GM21381 (cell line): Measurements from ENCODE around the gene TNFSF8.

ENCODE experiments used
- ATAC-seq: cut with Tn5 transposase; IDR thresholded peaks from one replicate; pipeline ENCODE4 v1.9.1; 2021; ENCODE audit warnings: mild to moderate bottlenecking, moderate library complexity; ENCODE audit not compliant: unreplicated experiment

Gene TNFSF8

GRCh38 chr9:114878879-114879564 lies 51.4 kb downstream of the TNFSF8 start:
- ATAC-seq: no peak

- ATAC-seq: no peak
Measured at GRCh38 chr9:114869845-114870244, 60.5 kb downstream of the TNFSF8 start.

- ATAC-seq: no peak
Measured at GRCh38 chr9:114869378-114869777, 61.0 kb downstream of the TNFSF8 start.

GRCh38 chr9:114867327-114867726 lies 63.1 kb downstream of the TNFSF8 start:
- ATAC-seq: no peak

- ATAC-seq: no peak
Measured at GRCh38 chr9:114864471-114864870, 65.9 kb downstream of the TNFSF8 start.

GRCh38 chr9:114861922-114862605 lies 68.3 kb downstream of the TNFSF8 start:
- ATAC-seq: no peak

DNA sequence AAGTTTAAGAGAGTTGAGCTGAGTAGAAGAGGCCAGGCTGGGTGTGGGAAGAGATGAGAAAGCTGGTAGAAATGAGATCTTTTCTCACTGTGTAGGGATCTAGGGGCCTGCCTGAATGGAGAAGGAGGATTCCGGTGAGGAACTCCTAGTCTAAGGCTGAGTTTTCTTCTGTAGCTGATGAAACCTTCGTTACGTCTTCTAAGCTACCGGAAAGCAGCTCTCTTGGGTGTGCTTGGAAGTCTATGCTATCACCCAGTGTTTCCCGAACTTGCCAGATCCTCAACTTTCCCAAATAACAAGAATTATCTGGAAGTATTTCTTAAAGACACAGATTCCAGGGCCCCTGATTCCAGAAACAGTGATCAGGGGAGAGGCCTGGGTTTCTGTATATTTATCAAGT lies 69.1 kb downstream of the TNFSF8 start:
- ATAC-seq: no peak

DNA sequence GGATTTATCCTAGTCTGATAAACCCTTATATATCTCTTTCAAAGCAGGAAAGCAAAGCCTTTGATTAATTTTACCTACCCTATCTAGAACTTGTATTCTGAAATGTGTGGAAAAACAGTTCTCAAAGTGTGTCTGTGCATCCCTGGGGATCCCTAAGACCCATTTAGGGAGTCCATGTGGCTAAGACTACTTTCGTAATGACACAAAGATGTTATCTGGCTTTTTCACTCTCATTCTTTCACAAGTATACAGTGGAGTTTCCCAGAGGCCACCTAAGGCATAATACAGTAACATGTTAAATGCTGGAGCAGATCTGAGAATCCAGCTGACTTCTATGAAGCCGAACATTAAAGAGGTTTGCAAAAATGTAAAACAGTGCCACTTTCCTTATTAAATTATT lies 70.2 kb downstream of the TNFSF8 start:
- no peak for ATAC-seq

DNA sequence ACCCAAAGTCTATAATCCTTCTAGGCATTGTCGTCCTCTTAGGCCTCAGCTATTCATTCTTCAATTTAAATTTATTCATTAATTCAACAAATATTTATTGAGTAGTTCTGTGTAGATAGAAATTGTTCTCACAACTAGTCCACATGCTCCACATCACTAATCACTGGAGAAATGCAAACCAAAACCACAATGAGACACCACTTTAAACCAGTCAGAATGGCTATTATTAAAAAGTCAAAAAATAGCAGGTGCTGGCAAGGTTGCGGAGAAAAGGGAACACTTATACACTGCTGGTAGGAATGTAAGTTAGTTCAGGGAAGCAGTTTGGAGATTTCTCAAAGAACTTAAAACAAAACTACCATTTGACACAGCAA lies 73.5 kb downstream of the TNFSF8 start:
- no peak for ATAC-seq

- no peak for ATAC-seq
Measured at GRCh38 chr9:114856215-114856941, 74.0 kb downstream of the TNFSF8 start.

DNA sequence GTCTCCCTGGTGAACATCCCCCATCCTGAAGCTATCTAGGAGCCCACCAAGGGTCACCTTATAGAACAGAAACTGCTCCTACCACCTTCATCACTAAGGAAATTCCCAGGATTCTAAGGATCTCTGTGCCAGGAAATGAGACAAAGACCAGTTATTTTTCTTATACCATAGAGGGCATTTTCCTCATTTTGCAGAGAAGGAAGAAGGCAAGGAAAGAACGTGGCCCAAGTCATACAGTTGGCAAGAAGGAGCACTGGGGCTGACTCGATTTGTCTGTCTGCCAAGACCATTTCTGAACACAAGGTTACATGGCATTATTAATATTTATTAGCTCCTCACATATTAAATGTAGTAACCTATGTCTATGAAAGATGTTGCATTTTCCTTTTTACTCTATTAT lies 74.9 kb downstream of the TNFSF8 start:
- no peak for ATAC-seq

DNA sequence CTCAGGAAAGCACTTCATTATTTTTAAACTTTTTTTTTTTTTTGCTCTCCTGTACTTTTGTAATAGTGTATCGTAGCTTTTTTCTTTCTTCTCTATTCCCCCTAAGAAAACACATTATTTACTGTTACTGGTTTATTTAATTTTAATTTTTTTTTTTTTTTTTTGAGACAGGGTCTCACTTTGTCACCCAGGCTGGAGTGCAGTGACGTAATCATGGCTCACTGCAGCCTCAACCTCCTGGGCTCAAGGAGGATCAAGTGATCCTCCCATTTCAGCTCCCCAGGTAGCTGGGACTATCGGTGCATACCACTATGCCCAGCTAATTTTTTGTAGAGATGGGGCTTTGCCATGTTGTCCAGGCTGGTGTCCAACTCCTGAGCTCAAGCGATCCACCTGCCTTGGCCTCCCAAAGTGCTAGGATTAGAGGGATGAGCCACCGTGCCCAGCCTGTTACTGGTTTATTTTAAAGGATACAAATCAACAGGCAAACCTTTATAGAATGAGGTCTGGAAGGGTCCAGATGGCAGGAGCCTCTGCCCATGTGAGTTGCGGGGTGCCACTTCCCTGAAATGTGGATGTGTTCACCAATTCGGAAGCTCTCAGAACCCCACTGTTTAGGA lies 75.5 kb downstream of the TNFSF8 start:
- no peak for ATAC-seq

DNA sequence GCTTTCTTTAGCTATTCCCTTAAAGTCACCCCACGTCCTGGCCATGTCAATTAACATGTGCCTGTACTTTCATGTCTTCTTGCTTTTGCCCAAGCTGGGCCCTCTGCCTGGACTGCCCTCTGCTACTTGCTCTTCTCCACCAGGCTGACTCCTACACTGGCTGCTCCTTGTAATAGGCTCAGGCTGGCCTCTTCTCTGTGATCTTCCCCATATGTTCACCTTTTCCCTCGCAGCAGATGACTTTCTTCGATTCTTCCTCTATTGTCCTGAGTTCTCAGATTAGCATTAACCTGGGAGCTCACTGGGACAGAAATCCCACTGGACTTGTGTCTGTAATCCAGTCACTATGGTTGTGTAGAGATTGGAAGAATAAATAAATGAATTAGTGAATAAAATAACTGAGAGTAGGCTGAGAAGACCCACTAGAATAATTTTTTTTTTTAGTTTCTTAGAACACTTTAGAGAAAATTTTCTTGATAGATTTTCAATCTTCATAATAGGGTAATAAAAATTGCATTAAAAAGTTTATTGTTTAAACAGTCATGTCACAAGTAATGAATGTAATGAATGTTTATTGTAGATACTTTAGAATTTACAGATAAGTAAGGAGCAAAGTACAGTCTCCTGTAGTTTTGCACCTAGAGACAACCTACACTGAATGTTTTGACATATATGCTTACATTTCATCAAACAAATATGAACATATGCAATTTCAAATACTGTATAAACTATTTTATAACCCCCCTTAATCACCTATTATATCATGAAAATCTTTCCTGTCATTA lies 77.1 kb downstream of the TNFSF8 start:
- ATAC-seq: no peak

GRCh38 chr9:114852050-114852594 lies 78.3 kb downstream of the TNFSF8 start:
- no peak for ATAC-seq

DNA sequence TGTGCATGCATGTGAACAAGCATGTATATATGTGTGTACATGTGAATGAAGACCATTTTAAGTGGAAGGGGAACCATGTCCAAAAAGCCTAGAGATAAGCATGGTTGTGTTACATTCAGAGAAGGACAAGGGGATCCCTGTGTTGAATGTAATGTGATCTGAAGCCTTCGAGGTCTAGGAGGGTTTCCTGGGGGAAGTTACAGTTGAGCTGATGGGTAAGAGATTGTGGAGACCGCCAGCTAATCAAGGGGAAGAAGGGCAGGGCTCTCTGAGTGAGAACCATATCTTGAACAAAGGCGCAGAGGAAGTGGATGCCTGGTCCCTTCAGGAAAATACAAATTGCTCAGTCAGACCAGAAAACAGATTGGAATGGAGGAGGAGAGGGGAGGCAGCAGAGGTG lies 79.1 kb downstream of the TNFSF8 start:
- ATAC-seq: no peak
